Thymus (tissue), 14 donors: Measurements from ENCODE around the gene OR52I2. TPM values are rescaled to one million over a fixed set of nuclear protein-coding genes. Genes with fewer than 3 reads are reported as not detected.

ENCODE experiments used
- DNase-seq, 9 donors: peaks; one replicate each; pipeline ENCODE4 v3.0.0-alpha.2; 2013; ENCODE audit warnings: low spot score in 9 of 9, low read depth in 6 of 9, missing footprints in 1 of 9
- H3K27ac ChIP-seq, 2 donors: one replicate each; pipeline ENCODE4 v1.5.1; 2013; ENCODE audit warnings: control low read depth in 1 of 2, low read depth in 1 of 2, low read length in 1 of 2, mild to moderate bottlenecking in 1 of 2, moderate library complexity in 1 of 2
- H3K27me3 ChIP-seq, 2 donors: one replicate each; pipeline ENCODE4 v1.5.1; 2013; ENCODE audit warnings: low read length in 1 of 2; ENCODE audit not compliant: control insufficient read depth in 2 of 2, insufficient read depth in 1 of 2
- H3K36me3 ChIP-seq, 2 donors: one replicate each; pipeline ENCODE4 v1.5.1; 2013; ENCODE audit warnings: low read length in 1 of 2, mild to moderate bottlenecking in 1 of 2, moderate library complexity in 1 of 2; ENCODE audit not compliant: control insufficient read depth in 2 of 2, insufficient read depth in 2 of 2
- H3K4me1 ChIP-seq, 2 donors: one replicate each; pipeline ENCODE4 v1.5.1; 2013; ENCODE audit warnings: low read length in 2 of 2; ENCODE audit not compliant: control insufficient read depth in 2 of 2, insufficient read depth in 2 of 2
- H3K4me3 ChIP-seq, 2 donors: one replicate each; pipeline ENCODE4 v1.5.1; 2013; ENCODE audit warnings: low read length in 2 of 2, control low read depth in 1 of 2, mild to moderate bottlenecking in 1 of 2
- H3K9me3 ChIP-seq, 2 donors: one replicate each; pipeline ENCODE4 v1.5.1; 2013; ENCODE audit warnings: low read length in 1 of 2, mild to moderate bottlenecking in 1 of 2; ENCODE audit not compliant: control insufficient read depth in 2 of 2, insufficient read depth in 1 of 2
- WGBS: extraction: QIAGEN DNeasy Blood & Tissue Kit; methylation state at CpG from one replicate; pipeline ENCODE4 v1.1.7; 2013; 5-methylcytosine and 5-hydroxymethylcytosine counted together
- long read RNA-seq, 10 donors: transcript quantifications; one replicate each; lab custom pipeline, GENCODE V29; 2026
- polyA plus RNA-seq: library from polyadenylated mRNA; stranded (reverse); fragments of 200-250 nt; gene quantifications from one replicate; pipeline ENCODE4 v1.2.3, GENCODE V29; 2013
- total RNA-seq: library from RNA; stranded (reverse); fragments of 120-200 nt; gene quantifications from one replicate; pipeline ENCODE4 v1.2.4, GENCODE V29; 2013
- donor health status: healthy.

The OR52I2 gene
- 0.09 TPM for total RNA-seq
- polyA plus RNA-seq: 0.07 TPM
- long read RNA-seq, donor 1: 0 reads
- long read RNA-seq, donor 2: 0 reads
- long read RNA-seq, donor 3: 0 reads
- long read RNA-seq, donor 4: 0 reads
- long read RNA-seq, donor 5: 0 reads
- long read RNA-seq, donor 6: 0 reads
- long read RNA-seq, donor 7, partial matches to known transcripts: 5 of 5 reads
- long read RNA-seq, donor 7, other reads (novel, unspliced or antisense): 0 of 5 reads
- long read RNA-seq, donor 8: 0 reads
- long read RNA-seq, donor 9: 0 reads
- long read RNA-seq, donor 10: 0 reads

DNA sequence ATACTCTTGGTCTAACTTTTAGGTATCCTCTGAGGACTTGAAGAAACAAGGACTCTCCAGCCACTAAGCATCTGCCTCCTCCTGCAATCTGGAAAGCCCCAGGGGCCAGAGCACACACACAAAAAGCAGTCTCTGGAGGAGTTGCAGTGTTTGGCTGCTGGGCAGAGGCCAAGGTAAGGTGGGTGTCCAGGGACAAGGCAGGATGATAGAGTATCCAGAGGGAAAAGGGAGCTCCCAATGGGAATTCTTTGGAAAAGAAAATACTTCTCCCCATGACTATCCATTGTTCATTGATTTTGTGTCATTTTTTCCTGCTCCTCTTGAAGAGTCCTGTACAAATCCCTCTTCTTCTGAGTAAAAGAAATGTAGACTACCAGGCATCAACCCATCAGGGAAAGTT, at the start of gene OR52I2:
Gene OR52I2, plus strand, starts transcription at position 301 of the 400 bp plus-strand sequence.
- no peaks in the 10 kb centered on the region for H3K4me1 ChIP-seq
- H3K36me3 ChIP-seq: no peaks in the 10 kb centered on the region
- no peak within 1 kb of the TSS for H3K4me3 ChIP-seq
- no peak for DNase-seq
- no peak within 1 kb of the TSS for H3K27ac ChIP-seq
- H3K9me3 ChIP-seq: no peaks in the 10 kb centered on the region
- H3K27me3 ChIP-seq: peaks cover 0 to 2% of the 10 kb centered on the region in 2 donors

DNA sequence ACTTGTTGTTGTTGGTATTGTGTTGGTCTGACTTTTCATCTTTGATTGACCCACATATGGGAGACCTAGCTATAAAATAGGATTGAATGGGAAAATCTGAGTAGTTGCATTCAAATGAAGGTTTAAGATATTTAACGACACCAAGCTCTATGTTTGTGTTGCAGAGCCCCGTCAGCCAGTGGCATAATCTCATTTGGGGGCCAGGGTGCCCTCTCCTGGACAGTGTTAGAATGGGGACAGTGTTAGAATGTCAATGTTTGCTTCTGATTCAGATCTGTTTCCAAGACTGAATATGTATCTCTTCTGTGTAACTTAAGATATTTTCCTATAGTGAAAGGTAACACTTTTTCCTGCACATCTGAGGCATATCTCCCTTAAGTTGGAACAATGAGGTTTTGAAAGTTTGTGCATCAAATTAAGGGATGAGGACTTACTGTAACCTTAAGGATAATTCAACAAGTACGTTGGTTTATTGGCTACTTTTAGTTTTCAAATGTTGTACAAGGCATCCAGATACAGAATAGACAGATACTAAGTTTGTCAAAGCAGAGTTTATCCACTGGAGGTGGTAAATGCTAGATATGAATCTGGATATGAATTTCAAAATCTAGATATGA, 41.8 kb upstream of the OR52I2 start:
- Histone ChIP-seq H3K36me3 (no peaks in the 10 kb centered on the region), H3K27me3 (no peaks in the 10 kb centered on the region), H3K4me3 (no peak overlapping the region), H3K27ac (no peak overlapping the region), H3K4me1 (no peaks in the 10 kb centered on the region), H3K9me3 (no peaks in the 10 kb centered on the region)
- 34% methylated on average over 3 of the region's 3 CpGs for WGBS
- DNase-seq: peak in 5 of 9 donors; percentile 3 to 35 (median 9)

DNA sequence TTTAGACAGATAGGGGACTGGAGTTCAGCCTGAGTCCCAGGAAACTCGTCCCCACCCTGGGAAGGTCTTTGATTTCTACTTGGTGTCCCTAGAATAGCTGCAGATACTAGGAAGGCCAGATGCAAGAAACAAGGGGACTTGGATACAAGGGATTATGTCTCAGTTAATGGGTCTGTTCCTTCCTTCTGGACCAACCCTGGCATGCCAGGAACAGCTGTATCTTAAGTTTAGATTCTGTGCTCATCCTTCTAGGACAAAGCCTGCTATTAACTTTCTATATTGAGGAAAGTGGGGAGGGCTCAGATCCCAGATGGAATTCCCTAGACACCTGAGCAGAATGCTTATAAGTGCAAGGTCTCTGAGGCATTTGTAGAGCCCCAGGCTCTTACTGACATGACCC, 40.5 kb upstream of the OR52I2 start:
- H3K9me3 ChIP-seq: no peaks in the 10 kb centered on the region
- WGBS: 29% methylated on average over 1 of the region's 1 CpG

DNA sequence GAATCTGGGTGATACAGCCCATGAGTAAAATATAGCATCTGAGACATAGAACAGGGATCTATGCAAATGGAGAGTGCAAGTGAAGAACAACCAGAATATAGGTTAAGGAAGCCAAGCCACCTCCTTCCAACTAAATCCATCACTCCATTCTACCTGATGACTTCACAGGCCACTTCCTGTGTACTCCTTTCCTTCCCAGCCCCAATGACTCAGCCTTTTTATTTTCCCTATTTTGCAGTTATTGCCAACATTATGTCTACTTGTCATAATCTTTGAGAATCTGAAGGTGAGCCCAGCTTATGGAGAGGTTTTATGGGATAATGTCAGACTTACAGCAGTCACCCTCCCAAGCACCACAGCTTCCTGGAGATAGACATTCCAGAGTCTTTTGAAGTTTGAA, 38.0 kb upstream of the OR52I2 start:
- Histone ChIP-seq H3K27ac (no peak overlapping the region), H3K4me1 (no peaks in the 10 kb centered on the region)

More for the DNA sequence above, 40.5 kb upstream of the OR52I2 start:
- Histone ChIP-seq H3K36me3 (no peaks in the 10 kb centered on the region), H3K4me3 (no peak overlapping the region), H3K27me3 (no peaks in the 10 kb centered on the region), H3K4me1 (no peaks in the 10 kb centered on the region), H3K27ac (no peak overlapping the region)
- DNase-seq: no peak

GRCh38 chr11:4544891-4545290, 36.7 kb upstream of the OR52I2 start, which contains the start of gene OR52M1:
Gene OR52M1, plus strand, starts transcription at chr11:4545191. Its CDS starts 0 bp downstream, at chr11:4545191.
- Histone ChIP-seq H3K27ac (no peak within 1 kb of the TSS), H3K36me3 (no peaks in the 10 kb centered on the region), H3K4me3 (no peak within 1 kb of the TSS), H3K4me1 (no peaks in the 10 kb centered on the region), H3K9me3 (no peaks in the 10 kb centered on the region), H3K27me3 (no peaks in the 10 kb centered on the region)
- no peak for DNase-seq
- WGBS: 95% methylated on average over 5 of the region's 5 CpGs

More for the DNA sequence above, 38.0 kb upstream of the OR52I2 start:
- Histone ChIP-seq H3K36me3 (no peaks in the 10 kb centered on the region), H3K9me3 (no peaks in the 10 kb centered on the region), H3K27me3 (no peaks in the 10 kb centered on the region), H3K4me3 (no peak overlapping the region)
- DNase-seq: no peak

GRCh38 chr11:4546878-4547277, 34.7 kb upstream of the OR52I2 start:
- H3K9me3 ChIP-seq: no peaks in the 10 kb centered on the region
- H3K4me1 ChIP-seq: no peaks in the 10 kb centered on the region
- H3K36me3 ChIP-seq: no peaks in the 10 kb centered on the region
- no peak overlapping the region for H3K4me3 ChIP-seq
- no peak overlapping the region for H3K27ac ChIP-seq
- no peak for DNase-seq
- 94% methylated on average over 1 of the region's 1 CpG for WGBS
- H3K27me3 ChIP-seq: no peaks in the 10 kb centered on the region

DNA sequence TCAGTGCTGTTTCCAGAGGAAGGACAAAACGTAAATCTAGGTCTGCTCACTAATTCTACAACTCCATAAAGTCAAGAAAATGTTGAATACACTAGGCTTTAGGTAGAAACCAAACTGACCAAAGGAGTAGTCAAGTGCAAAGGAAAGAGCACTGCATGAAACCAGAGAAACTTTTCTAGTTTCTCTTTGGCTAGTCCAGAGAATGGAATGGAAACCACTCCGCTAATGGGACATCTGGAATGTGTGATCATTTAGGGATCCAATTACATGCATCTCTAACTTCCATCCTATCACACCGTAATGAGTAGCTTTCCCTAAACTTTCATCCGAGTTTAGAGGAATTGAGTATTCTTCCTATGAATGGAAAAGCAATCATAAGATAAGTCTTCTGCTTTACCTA, 34.1 kb upstream of the OR52I2 start:
- Histone ChIP-seq H3K4me1 (no peaks in the 10 kb centered on the region), H3K4me3 (no peak overlapping the region), H3K27ac (no peak overlapping the region), H3K36me3 (no peaks in the 10 kb centered on the region), H3K9me3 (no peaks in the 10 kb centered on the region), H3K27me3 (no peaks in the 10 kb centered on the region)
- WGBS: 86% methylated on average over 4 of the region's 4 CpGs
- no peak for DNase-seq

DNA sequence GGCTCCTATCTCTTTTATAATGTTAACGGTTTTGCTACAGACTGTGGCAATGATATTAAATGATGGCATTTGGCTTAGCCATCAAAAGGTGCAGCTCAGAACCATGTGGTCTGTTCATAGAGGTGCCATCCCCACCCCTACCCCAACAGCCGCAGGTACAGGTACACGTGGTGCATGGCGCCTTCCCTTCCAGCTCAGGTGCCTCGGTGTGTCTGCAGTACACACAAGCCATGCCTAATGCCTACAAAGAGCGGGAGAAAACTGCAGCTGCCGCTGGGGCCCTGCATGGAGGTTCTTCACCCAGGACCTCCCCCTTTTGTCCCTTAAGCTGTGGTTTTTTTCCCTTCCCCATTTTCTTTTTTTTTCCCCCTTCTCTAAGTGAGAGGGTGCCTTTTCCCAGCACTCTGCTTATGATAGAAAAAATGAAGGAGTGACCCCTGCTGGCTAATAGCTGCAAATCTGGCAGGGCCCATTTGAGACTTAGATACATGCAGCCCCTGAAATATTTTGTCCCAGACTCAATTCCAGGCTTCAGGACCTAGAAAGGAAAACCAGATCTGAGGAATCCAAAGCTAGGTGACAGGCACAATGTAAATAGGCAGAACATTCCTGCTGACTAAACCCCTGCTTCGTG, 30.1 kb upstream of the OR52I2 start:
- H3K27ac ChIP-seq: no peak overlapping the region
- 90% methylated on average over 8 of the region's 8 CpGs for WGBS
- no peak overlapping the region for H3K4me3 ChIP-seq
- no peak for DNase-seq
- H3K9me3 ChIP-seq: no peaks in the 10 kb centered on the region
- H3K4me1 ChIP-seq: no peaks in the 10 kb centered on the region
- no peaks in the 10 kb centered on the region for H3K27me3 ChIP-seq
- H3K36me3 ChIP-seq: no peaks in the 10 kb centered on the region
